Common myeloid progenitor, CD34-positive (primary cell): ENCODE data around the gene C5orf52.

Source experiments
- CTCF ChIA-PET: fragments of 350-600 bp; sonication (Branson Sonifier 250); formaldehyde crosslinking; loops from one replicate; lab custom pipeline; 2021; ENCODE audit warnings: antibody characterized with exemption; lab: Charles Lee
- POLR2A ChIA-PET: fragments of 350-600 bp; sonication (Branson Sonifier 250); formaldehyde crosslinking; loops from one replicate; lab custom pipeline; 2021; ENCODE audit warnings: antibody characterized with exemption; lab: Charles Lee
- DNase-seq, 3 donors: peaks; one replicate each; pipeline versions ENCODE4 v3.0.0 to v3.0.0-alpha.2; 2013
- H3K27ac ChIP-seq, 2 experiments: 1 replicate in 1 of 2; 2 replicates in 1 of 2; pipeline ENCODE4 v1.7.0; 2013; ENCODE audit warnings: inconsistent platforms in 2 of 2, low read length in 2 of 2, mild to moderate bottlenecking in 2 of 2, low read depth in 1 of 2, moderate library complexity in 1 of 2; ENCODE audit not compliant: severe bottlenecking in 2 of 2, insufficient read depth in 1 of 2, poor library complexity in 1 of 2
- H3K27me3 ChIP-seq, 5 experiments: replicated peaks in 2 of 5; 1 replicate in 3 of 5; 2 replicates in 2 of 5; pipeline versions ENCODE4 v1.6.1 to v1.7.0; 2013; ENCODE audit warnings: low read length in 4 of 5, mild to moderate bottlenecking in 2 of 5, moderate library complexity in 2 of 5, inconsistent platforms in 1 of 5; ENCODE audit not compliant: insufficient read depth in 5 of 5, control insufficient read depth in 4 of 5
- H3K36me3 ChIP-seq, 4 experiments: 1 replicate in 2 of 4; 2 replicates in 2 of 4; pipeline versions ENCODE4 v1.6.1 to v1.7.0; 2013; ENCODE audit warnings: low read length in 3 of 4, control low read depth in 1 of 4, mild to moderate bottlenecking in 1 of 4; ENCODE audit not compliant: control insufficient read depth in 4 of 4, insufficient read depth in 4 of 4
- H3K4me1 ChIP-seq, 4 experiments: 1 replicate in 3 of 4; 2 replicates in 1 of 4; pipeline versions ENCODE4 v1.6.1 to v1.7.1; 2013; ENCODE audit warnings: low read length in 3 of 4, mild to moderate bottlenecking in 3 of 4, control low read depth in 1 of 4, inconsistent platforms in 1 of 4, moderate library complexity in 1 of 4; ENCODE audit not compliant: control insufficient read depth in 4 of 4, insufficient read depth in 4 of 4; ENCODE audit errors: control extremely low read depth in 1 of 4
- H3K4me3 ChIP-seq, 7 experiments: 1 replicate in 4 of 7; 2 replicates in 3 of 7; pipeline versions ENCODE4 v1.5.1 to v1.7.0; 2013; ENCODE audit warnings: mild to moderate bottlenecking in 7 of 7, low read length in 6 of 7, moderate library complexity in 6 of 7, inconsistent platforms in 2 of 7, low read depth in 2 of 7, control low read depth in 1 of 7; ENCODE audit not compliant: insufficient read depth in 4 of 7, control insufficient read depth in 1 of 7; ENCODE audit errors: extremely low read depth in 1 of 7
- H3K9me3 ChIP-seq, 5 experiments: 1 replicate in 4 of 5; 2 replicates in 1 of 5; pipeline versions ENCODE4 v1.6.1 to v1.7.1; 2013; ENCODE audit warnings: low read length in 4 of 5, mild to moderate bottlenecking in 2 of 5, inconsistent platforms in 1 of 5, low read depth in 1 of 5, moderate library complexity in 1 of 5; ENCODE audit not compliant: control insufficient read depth in 4 of 5, insufficient read depth in 2 of 5; ENCODE audit errors: control extremely low read depth in 1 of 5
- WGBS: methylation state at CpG from one replicate; pipeline ENCODE4 v1.1.5; 2013; ENCODE audit not compliant: insufficient coverage; 5-methylcytosine and 5-hydroxymethylcytosine counted together

C5orf52 gene

DNA sequence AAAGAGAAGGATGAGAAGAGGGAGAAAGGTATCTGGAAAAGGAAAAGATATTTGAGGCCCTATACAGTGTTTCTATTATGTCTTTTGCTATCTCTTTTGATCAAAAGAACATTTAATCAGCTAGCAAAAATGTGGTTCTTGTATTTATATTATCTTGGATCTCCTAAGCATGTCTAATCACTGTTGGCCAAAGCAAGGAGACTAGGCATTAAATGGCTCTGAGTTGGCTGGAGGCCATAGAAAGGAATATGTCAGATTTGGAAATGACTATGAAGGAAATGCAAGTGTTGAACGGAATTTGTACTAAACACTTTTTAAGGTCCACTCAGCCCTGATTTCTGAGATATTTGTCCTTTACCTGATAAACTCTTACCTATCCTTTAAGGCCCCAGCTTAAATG is 37.5 kb downstream of the C5orf52 start:
- H3K27ac ChIP-seq, result no peak overlapping the region
- no peaks in the 10 kb centered on the region for H3K27me3 ChIP-seq
- H3K36me3 ChIP-seq, result no peaks in the 10 kb centered on the region
- POLR2A ChIA-PET, result no interaction called here
- CTCF ChIA-PET, result interaction anchor here (1.6 kb wide), 1 partner anchor 10 kb away, joined by 4 read pairs; no protein-coding TSS in a partner anchor
- H3K4me1 ChIP-seq, result no peaks in the 10 kb centered on the region
- no peak for DNase-seq
- H3K4me3 ChIP-seq, result no peak overlapping the region
- H3K9me3 ChIP-seq, result no peaks in the 10 kb centered on the region
- no CpG with 5 or more reads among the region's 1 CpG for WGBS

DNA sequence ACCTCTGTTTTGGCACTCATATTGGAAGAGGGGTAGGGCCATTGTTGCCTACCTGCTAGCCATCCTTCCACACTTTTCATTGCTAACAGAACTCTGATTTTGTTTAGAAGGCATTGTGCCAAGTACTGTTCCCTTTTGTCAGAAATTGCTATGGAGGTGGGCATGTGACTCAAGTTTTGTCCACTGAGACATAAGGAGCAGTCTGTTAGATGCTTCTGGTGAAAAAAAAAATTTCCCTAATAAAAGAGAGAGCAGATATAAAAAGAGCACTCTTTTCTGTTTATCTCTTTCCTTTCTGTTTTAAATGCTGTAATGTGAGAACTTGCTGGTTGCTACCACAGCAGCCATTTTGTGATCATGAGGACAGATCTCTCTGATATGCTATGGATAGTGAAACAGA is 38.0 kb downstream of the C5orf52 start:
- Histone ChIP-seq H3K9me3 (no peaks in the 10 kb centered on the region), H3K4me1 (no peaks in the 10 kb centered on the region), H3K36me3 (no peaks in the 10 kb centered on the region), H3K4me3 (no peak overlapping the region), H3K27ac (no peak overlapping the region), H3K27me3 (no peaks in the 10 kb centered on the region)
- ChIA-PET POLR2A (no interaction called here), CTCF (interaction anchor here (1.6 kb wide), 1 partner anchor 10 kb away, joined by 4 read pairs; no protein-coding TSS in a partner anchor)
- DNase-seq, result no peak

DNA sequence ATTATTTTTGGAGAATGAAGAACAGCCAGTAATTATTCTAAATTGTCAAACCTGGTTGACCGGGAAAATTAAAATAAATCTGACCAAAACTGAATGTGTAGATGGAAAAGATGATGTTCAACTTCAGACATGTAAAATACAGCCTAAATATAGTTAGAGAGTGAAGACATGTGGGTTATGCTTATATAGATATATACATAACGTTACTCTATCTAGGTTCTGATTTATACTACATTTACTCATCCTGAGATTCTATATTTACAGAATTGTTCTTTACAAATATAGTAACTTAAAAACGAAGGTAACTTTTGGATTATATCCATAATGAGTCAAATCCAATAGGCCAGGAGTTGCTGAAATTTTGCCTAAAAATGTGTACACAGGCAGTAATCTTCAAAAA is 39.1 kb downstream of the C5orf52 start:
- H3K27ac ChIP-seq, result no peak overlapping the region
- H3K4me3 ChIP-seq, result no peak overlapping the region
- H3K36me3 ChIP-seq, result no peaks in the 10 kb centered on the region
- no peaks in the 10 kb centered on the region for H3K4me1 ChIP-seq
- no peaks in the 10 kb centered on the region for H3K27me3 ChIP-seq
- no peaks in the 10 kb centered on the region for H3K9me3 ChIP-seq
- CTCF ChIA-PET, result no interaction called here
- no CpG with 5 or more reads among the region's 3 CpGs for WGBS
- DNase-seq, result no peak
- POLR2A ChIA-PET, result no interaction called here

DNA sequence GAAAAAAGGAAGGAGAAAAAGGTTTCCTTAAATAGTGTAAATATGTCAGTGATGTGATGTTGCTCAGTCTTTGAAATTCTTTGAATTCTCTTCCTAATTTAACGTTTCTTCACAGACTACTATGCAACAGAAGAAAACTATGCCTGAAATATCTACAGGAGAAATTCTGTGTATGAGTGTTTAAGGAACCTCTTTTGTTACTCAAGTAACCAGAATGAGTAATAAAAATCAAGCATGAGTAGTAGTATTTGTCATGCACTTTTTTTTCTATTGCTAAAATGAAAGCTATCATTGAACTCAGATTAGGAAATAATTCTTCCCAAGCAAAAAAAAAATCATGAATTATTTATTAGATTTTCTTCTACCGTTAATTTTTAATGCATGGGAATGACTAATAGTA is 39.5 kb downstream of the C5orf52 start:
- no peak for DNase-seq
- Histone ChIP-seq H3K36me3 (no peaks in the 10 kb centered on the region), H3K4me1 (no peaks in the 10 kb centered on the region), H3K4me3 (no peak overlapping the region), H3K27ac (no peak overlapping the region), H3K27me3 (no peaks in the 10 kb centered on the region), H3K9me3 (no peaks in the 10 kb centered on the region)
- no CpG with 5 or more reads among the region's 2 CpGs for WGBS
- CTCF ChIA-PET, result interaction anchor here (1.0 kb wide), 1 partner anchor 20 kb away, joined by 3 read pairs; the partner anchor contains the start of gene THG1L
- POLR2A ChIA-PET, result no interaction called here

DNA sequence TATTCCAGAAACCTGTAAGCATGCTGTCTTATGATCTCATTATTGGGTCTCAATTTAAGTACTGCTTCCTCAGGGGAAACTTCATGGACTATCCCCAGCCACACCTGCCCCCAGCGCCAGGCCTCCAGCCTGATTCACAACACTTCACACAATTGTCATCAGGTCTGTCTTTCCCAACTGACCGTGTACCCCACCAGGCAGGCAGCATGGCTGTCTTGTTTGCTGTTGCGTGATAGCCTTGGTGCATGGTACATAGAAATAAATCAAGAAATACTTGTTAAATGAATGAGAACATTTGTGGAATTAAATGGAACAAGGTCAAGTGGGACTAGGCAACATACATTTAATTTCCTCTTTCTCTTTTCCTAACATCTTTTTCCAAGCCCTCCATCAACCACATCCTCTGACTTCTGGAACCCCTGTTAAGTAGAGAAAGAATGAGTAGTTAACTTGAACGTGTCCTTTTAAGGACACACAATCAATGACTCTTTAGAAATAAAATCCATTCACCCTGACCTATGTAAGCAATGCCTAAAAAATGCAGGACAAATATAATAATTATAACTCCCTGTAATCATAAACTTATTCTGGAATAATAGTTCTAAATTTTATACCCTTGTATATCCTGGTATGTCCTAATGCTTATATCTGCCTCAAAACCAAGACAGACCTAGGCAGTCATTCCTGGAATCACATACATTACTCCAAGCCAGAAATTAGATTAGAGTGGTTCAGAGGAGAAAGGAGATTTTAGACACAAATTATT is 42.7 kb downstream of the C5orf52 start:
- H3K27me3 ChIP-seq, result no peaks in the 10 kb centered on the region
- no peak overlapping the region for H3K4me3 ChIP-seq
- ChIA-PET CTCF (no interaction called here), POLR2A (no interaction called here)
- peaks cover 0 to 9% (median 8%) of the 10 kb centered on the region in 4 experiments for H3K4me1 ChIP-seq
- DNase-seq, result no peak
- no peak overlapping the region for H3K27ac ChIP-seq
- no peaks in the 10 kb centered on the region for H3K9me3 ChIP-seq
- H3K36me3 ChIP-seq, result no peaks in the 10 kb centered on the region
- WGBS, result 94% methylated on average over 3 of the region's 4 CpGs

DNA sequence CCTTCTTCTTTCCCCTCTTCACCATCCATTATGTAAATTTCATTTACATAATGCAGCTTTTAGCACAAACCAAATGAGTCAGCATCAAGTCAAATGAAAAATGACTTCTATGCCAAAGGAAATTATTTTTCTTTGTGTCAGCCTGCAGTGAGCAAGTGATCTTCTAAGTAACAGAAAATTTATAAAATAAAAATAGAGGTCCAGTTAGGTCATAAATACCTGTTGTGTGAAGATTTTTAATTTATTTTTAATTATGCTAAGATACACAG is 43.2 kb downstream of the C5orf52 start:
- POLR2A ChIA-PET, result no interaction called here
- no peak overlapping the region for H3K27ac ChIP-seq
- no peaks in the 10 kb centered on the region for H3K36me3 ChIP-seq
- no peak for DNase-seq
- H3K27me3 ChIP-seq, result no peaks in the 10 kb centered on the region
- H3K9me3 ChIP-seq, result no peaks in the 10 kb centered on the region
- peaks cover 0 to 9% (median 8%) of the 10 kb centered on the region in 4 experiments for H3K4me1 ChIP-seq
- CTCF ChIA-PET, result no interaction called here
- H3K4me3 ChIP-seq, result no peak overlapping the region

DNA sequence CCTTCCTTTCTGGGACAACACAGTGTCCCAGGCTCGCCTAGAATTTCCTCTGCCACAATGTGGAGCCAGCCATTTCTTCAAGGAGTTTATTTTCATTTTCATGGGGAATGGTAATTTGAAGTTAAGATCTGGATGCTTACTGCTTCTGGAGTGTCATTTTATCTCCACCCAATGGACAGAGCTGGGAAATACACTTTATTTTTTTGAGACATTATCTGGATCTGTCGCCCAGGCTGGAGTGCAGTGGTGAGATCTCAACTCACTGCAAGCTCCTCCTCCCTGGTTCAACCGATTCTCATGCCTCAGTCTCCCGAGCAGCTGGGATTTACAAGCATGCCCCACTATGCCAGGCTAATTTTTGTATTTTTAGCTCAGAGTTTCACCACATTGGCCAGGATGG is 47.2 kb downstream of the C5orf52 start:
- 0% methylated on average over 3 of the region's 4 CpGs for WGBS
- H3K4me1 ChIP-seq, result peaks cover 0 to 9% (median 8%) of the 10 kb centered on the region in 4 experiments
- no peak overlapping the region for H3K27ac ChIP-seq
- H3K9me3 ChIP-seq, result no peaks in the 10 kb centered on the region
- H3K27me3 ChIP-seq, result no peaks in the 10 kb centered on the region
- peak; percentile 46 to 64 (median 61) for DNase-seq
- H3K36me3 ChIP-seq, result no peaks in the 10 kb centered on the region
- ChIA-PET POLR2A (interaction anchor here (1.0 kb wide), 1 partner anchor 29 kb away, joined by 3 read pairs; no protein-coding TSS in a partner anchor), CTCF (interaction anchor here (0.9 to 5.9 kb wide), 16 partner anchors 9 to 394 kb away, joined by 3 to 27 read pairs (median 4); partner anchors contain the start of genes LSM11 and THG1L)
- H3K4me3 ChIP-seq, result no peak overlapping the region
